Gastroesophageal sphincter (tissue), 3 donors: Measurements from ENCODE around the gene CMSS1.

ENCODE experiments used
- CTCF ChIP-seq, 4 experiments: fragments of 200-600 bp in 2 of 4; fragments of 450-650 bp in 2 of 4; sonication (generic) in 1 of 4; IDR thresholded peaks; one replicate each; pipeline ENCODE4 v1.5.1; 2017 to 2019; ENCODE audit warnings: antibody characterized with exemption in 4 of 4, mild to moderate bottlenecking in 2 of 4, moderate library complexity in 2 of 4
- POLR2AphosphoS5 ChIP-seq: sonication (generic); formaldehyde crosslinking; IDR thresholded peaks from one replicate; pipeline ENCODE4 v1.6.1; 2017; ENCODE audit warnings: antibody characterized with exemption

GRCh38 chr3:99768126-99768525 is 49.5 kb upstream of the CMSS1 start:
- TF ChIP-seq POLR2AphosphoS5, result no peak
- TF ChIP-seq CTCF (IDR thresholded peaks at IDR 0.05), result no peak
